H9 (cell line): Measurements from ENCODE around the gene CFAP299. TPM values are rescaled to one million over a fixed set of nuclear protein-coding genes. Genes with fewer than 3 reads are reported as not detected.

Experiments
- DNase-seq: peaks from one replicate; pipeline ENCODE4 v3.0.0-alpha.2; 2017
- H2AFZ ChIP-seq: one replicate; pipeline ENCODE4 v1.6.1; 2013; ENCODE audit warnings: mild to moderate bottlenecking, low read length, control low read depth, moderate library complexity
- H2AK5ac ChIP-seq: 2 replicates; pipeline ENCODE4 v1.6.1; 2013; ENCODE audit warnings: low read length, control low read depth, mixed read lengths; ENCODE audit not compliant: insufficient read length
- H2BK120ac ChIP-seq: one replicate; pipeline ENCODE4 v1.6.1; 2013; ENCODE audit warnings: low read depth, mild to moderate bottlenecking, low read length, control low read depth, inconsistent platforms; ENCODE audit not compliant: poor library complexity, severe bottlenecking
- H2BK12ac ChIP-seq: 2 replicates; pipeline ENCODE4 v1.6.1; 2013; ENCODE audit warnings: low read length, control low read depth, mixed read lengths, low read depth; ENCODE audit not compliant: insufficient read length
- H2BK15ac ChIP-seq: 2 replicates; pipeline ENCODE4 v1.6.1; 2013; ENCODE audit warnings: low read depth, low read length, control low read depth
- H2BK20ac ChIP-seq: one replicate; pipeline ENCODE4 v1.6.1; 2013; ENCODE audit warnings: low read depth, mild to moderate bottlenecking, low read length, control low read depth, inconsistent platforms; ENCODE audit not compliant: poor library complexity, severe bottlenecking
- H2BK5ac ChIP-seq: 2 replicates; pipeline ENCODE4 v1.6.1; 2013; ENCODE audit warnings: low read length, control low read depth, mixed read lengths; ENCODE audit not compliant: insufficient read length
- H3K14ac ChIP-seq: 2 replicates; pipeline ENCODE4 v1.6.1; 2013; ENCODE audit warnings: low read length, control low read depth; ENCODE audit not compliant: insufficient read depth
- H3K18ac ChIP-seq: 2 replicates; pipeline ENCODE4 v1.6.1; 2013; ENCODE audit warnings: low read depth, mild to moderate bottlenecking, mixed read lengths, low read length, control low read depth; ENCODE audit not compliant: insufficient read length
- H3K23ac ChIP-seq: 2 replicates; pipeline ENCODE4 v1.6.1; 2013; ENCODE audit warnings: low read length, control low read depth, mixed read lengths, low read depth; ENCODE audit not compliant: insufficient read length
- H3K23me2 ChIP-seq: 2 replicates; pipeline ENCODE4 v1.6.1; 2013; ENCODE audit warnings: low read depth, mild to moderate bottlenecking, mixed read lengths, low read length, control low read depth; ENCODE audit not compliant: insufficient read length, poor library complexity, severe bottlenecking
- H3K27ac ChIP-seq: 2 replicates; pipeline ENCODE4 v1.5.1; 2013; ENCODE audit warnings: low read length, control low read depth, mixed read lengths, low read depth; ENCODE audit not compliant: insufficient read length
- H3K27me3 ChIP-seq: 2 replicates; pipeline ENCODE4 v1.6.1; 2013; ENCODE audit warnings: low read length, control low read depth, inconsistent platforms; ENCODE audit not compliant: insufficient read depth
- H3K4ac ChIP-seq: 2 replicates; pipeline ENCODE4 v1.6.1; 2013; ENCODE audit warnings: low read depth, mild to moderate bottlenecking, control low read depth, inconsistent platforms, low read length, moderate library complexity
- H3K4me1 ChIP-seq: 2 replicates; pipeline ENCODE4 v1.6.1; 2013; ENCODE audit warnings: low read length, control low read depth, inconsistent platforms; ENCODE audit not compliant: insufficient read depth
- H3K4me2 ChIP-seq: 2 replicates; pipeline ENCODE4 v1.6.1; 2013; ENCODE audit warnings: low read length, control low read depth, mixed read lengths; ENCODE audit not compliant: insufficient read length, insufficient read depth
- H3K56ac ChIP-seq: 2 replicates; pipeline ENCODE4 v1.6.1; 2013; ENCODE audit warnings: low read depth, mild to moderate bottlenecking, mixed read lengths, low read length, control low read depth; ENCODE audit not compliant: insufficient read length
- H3K79me1 ChIP-seq: 2 replicates; pipeline ENCODE4 v1.6.1; 2013; ENCODE audit warnings: low read depth, mild to moderate bottlenecking, moderate library complexity, low read length, control low read depth, inconsistent platforms; ENCODE audit not compliant: insufficient read depth, poor library complexity, severe bottlenecking
- H3K79me2 ChIP-seq: 2 replicates; pipeline ENCODE4 v1.6.1; 2013; ENCODE audit warnings: low read length, control low read depth, inconsistent platforms; ENCODE audit not compliant: insufficient read depth
- H3K9ac ChIP-seq: 2 replicates; pipeline ENCODE4 v1.6.1; 2013; ENCODE audit warnings: low read length, control low read depth, mixed read lengths; ENCODE audit not compliant: insufficient read length; ENCODE audit errors: extremely low read depth
- H3K9me3 ChIP-seq: one replicate; pipeline ENCODE4 v1.6.1; 2013; ENCODE audit warnings: low read depth, low read length, inconsistent platforms; ENCODE audit not compliant: control insufficient read depth
- H3T11ph ChIP-seq: one replicate; pipeline ENCODE4 v1.6.1; 2013; ENCODE audit warnings: mild to moderate bottlenecking, low read length, control low read depth, inconsistent platforms
- H4K20me1 ChIP-seq: one replicate; pipeline ENCODE4 v1.6.1; 2013; ENCODE audit not compliant: control insufficient read depth, insufficient read length, insufficient read depth
- H4K5ac ChIP-seq: 2 replicates; pipeline ENCODE4 v1.6.1; 2013; ENCODE audit warnings: low read depth, mild to moderate bottlenecking, mixed read lengths, low read length, control low read depth; ENCODE audit not compliant: insufficient read length
- H4K8ac ChIP-seq: replicated peaks from 2 replicates; pipeline ENCODE4 v1.6.1; 2013; ENCODE audit warnings: low read length, control low read depth, mixed read lengths, low read depth; ENCODE audit not compliant: insufficient read length
- H4K91ac ChIP-seq: 2 replicates; pipeline ENCODE4 v1.6.1; 2013; ENCODE audit warnings: low read depth, mild to moderate bottlenecking, moderate library complexity, mixed read lengths, low read length, control low read depth; ENCODE audit not compliant: insufficient read length
- H3K27ac Mint-ChIP-seq, 3 experiments: 2 replicates in 2 of 3; 3 replicates in 1 of 3; pipeline ENCODE4 v1.8.0; 2020 to 2021; ENCODE audit warnings: mixed read lengths in 3 of 3, mild to moderate bottlenecking in 1 of 3, moderate library complexity in 1 of 3
- H3K27me3 Mint-ChIP-seq: 2 replicates; pipeline ENCODE4 v1.8.0; 2021; ENCODE audit warnings: low read depth, mild to moderate bottlenecking, moderate library complexity, mixed read lengths
- H3K36me3 Mint-ChIP-seq, 3 experiments: 2 replicates in 2 of 3; 3 replicates in 1 of 3; pipeline ENCODE4 v1.8.0; 2020 to 2021; ENCODE audit warnings: low read depth in 3 of 3, mixed read lengths in 3 of 3; ENCODE audit not compliant: insufficient read depth in 1 of 3
- H3K4me1 Mint-ChIP-seq, 2 experiments: 2 replicates each; pipeline ENCODE4 v1.8.0; 2020; ENCODE audit warnings: mixed read lengths in 2 of 2
- H3K4me3 Mint-ChIP-seq, 2 experiments: 2 replicates in 1 of 2; 3 replicates in 1 of 2; pipeline ENCODE4 v1.8.0; 2020 to 2021; ENCODE audit warnings: mild to moderate bottlenecking in 2 of 2, mixed read lengths in 2 of 2, moderate library complexity in 1 of 2
- H3K9me3 Mint-ChIP-seq, 2 experiments: 2 replicates in 1 of 2; 3 replicates in 1 of 2; pipeline ENCODE4 v1.8.0; 2020; ENCODE audit warnings: mild to moderate bottlenecking in 2 of 2, mixed read lengths in 2 of 2, moderate library complexity in 1 of 2
- WGBS: extraction: QIAGEN DNeasy Blood & Tissue Kit; methylation state at CpG from one replicate; pipeline ENCODE4 v1.1.7; 2013; ENCODE audit warnings: missing lambda C conversion rate, low lambda C conversion rate, mixed read lengths; ENCODE audit not compliant: insufficient read length; ENCODE audit errors: extremely low coverage; 5-methylcytosine and 5-hydroxymethylcytosine counted together
- total RNA-seq: library from RNA; stranded (reverse); gene quantifications from 2 replicates; pipeline ENCODE4 v1.2.1, GENCODE V29; 2021
- TF ChIP-seq, protein P1 (sequence below): fragments of 200-600 bp; sonication (generic); conservative IDR thresholded peaks from 3 replicates; pipeline ENCODE4 v1.8.0; 2021; ENCODE audit warnings: antibody characterized with exemption, mild to moderate bottlenecking

CFAP299 gene
- total RNA-seq, 1 experiment from 2014 or later = not detected

DNA sequence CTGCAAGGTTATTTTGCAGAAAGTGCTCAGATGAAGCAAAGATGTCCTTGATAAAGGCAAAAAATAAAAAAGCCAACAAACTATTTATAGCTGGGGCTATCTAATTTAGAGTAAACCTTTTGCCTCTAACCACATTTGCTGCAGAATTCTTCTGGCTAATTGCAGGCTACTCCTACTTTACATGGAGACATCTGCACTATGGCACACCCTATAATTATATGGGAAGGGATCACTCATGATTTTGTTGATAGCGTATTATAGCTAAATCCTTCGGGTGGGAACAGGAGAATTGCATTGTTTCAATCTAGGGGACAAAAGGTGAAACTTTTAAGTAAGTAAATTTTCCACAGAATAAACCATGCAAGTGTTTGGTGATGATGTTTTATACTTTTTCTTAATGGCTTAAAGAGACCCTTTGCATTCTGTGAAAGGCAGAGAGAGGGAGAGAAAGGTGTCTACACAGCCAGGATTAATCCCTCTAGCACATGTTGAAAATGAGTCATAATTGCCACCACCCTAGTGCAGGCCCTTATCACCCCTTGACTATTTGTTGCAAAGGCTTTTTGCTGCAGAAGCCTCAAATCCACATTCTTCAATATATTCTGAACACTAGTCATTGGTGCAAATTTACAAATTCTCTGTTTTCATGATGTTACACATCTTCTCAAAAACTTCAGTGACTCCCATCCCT is 473.7 kb downstream of the CFAP299 start:
- Histone ChIP-seq H3K9me3 (no peaks in the 10 kb centered on the region), H3K9ac (no peak overlapping the region), H2BK20ac (no peak overlapping the region), H3K18ac (no peak overlapping the region), H3T11ph (no peak overlapping the region), H3K79me2 (no peaks in the 10 kb centered on the region), H3K27me3 (no peaks in the 10 kb centered on the region), H3K14ac (no peak overlapping the region), H3K56ac (no peak overlapping the region), H2BK5ac (no peak overlapping the region), H4K5ac (no peak overlapping the region), H3K4me2 (no peak overlapping the region), H4K8ac (no peak overlapping the region), H4K91ac (no peak overlapping the region), H3K4ac (no peak overlapping the region), H3K27ac (no peak overlapping the region), H4K20me1 (no peaks in the 10 kb centered on the region), H2AFZ (no peak overlapping the region), H2BK120ac (no peak overlapping the region), H3K23ac (no peak overlapping the region), H2AK5ac (no peak overlapping the region), H3K23me2 (no peaks in the 10 kb centered on the region), H3K4me1 (no peaks in the 10 kb centered on the region), H3K79me1 (no peaks in the 10 kb centered on the region), H2BK12ac (no peak overlapping the region), H2BK15ac (no peak overlapping the region)
- H3K27ac Mint-ChIP-seq = no peak overlapping the region; a peak in 1 of 7 replicates
- H3K36me3 Mint-ChIP-seq = no peaks in the 10 kb centered on the region
- no CpG with 5 or more reads among the region's 2 CpGs for WGBS
- peaks cover 0 to 3% of the 10 kb centered on the region in 2 experiments; a peak in 1 of 4 replicates for H3K4me1 Mint-ChIP-seq
- no peaks in the 10 kb centered on the region for H3K9me3 Mint-ChIP-seq
- no peak overlapping the region for H3K4me3 Mint-ChIP-seq
- TF ChIP-seq, protein P1, sequence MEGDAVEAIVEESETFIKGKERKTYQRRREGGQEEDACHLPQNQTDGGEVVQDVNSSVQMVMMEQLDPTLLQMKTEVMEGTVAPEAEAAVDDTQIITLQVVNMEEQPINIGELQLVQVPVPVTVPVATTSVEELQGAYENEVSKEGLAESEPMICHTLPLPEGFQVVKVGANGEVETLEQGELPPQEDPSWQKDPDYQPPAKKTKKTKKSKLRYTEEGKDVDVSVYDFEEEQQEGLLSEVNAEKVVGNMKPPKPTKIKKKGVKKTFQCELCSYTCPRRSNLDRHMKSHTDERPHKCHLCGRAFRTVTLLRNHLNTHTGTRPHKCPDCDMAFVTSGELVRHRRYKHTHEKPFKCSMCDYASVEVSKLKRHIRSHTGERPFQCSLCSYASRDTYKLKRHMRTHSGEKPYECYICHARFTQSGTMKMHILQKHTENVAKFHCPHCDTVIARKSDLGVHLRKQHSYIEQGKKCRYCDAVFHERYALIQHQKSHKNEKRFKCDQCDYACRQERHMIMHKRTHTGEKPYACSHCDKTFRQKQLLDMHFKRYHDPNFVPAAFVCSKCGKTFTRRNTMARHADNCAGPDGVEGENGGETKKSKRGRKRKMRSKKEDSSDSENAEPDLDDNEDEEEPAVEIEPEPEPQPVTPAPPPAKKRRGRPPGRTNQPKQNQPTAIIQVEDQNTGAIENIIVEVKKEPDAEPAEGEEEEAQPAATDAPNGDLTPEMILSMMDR = no peak
- DNase-seq = no peak
- no peaks in the 10 kb centered on the region for H3K27me3 Mint-ChIP-seq
